BLaER1 treated with 17β-estradiol and CSF1 and Interleukin-3, amounts not matched to agents 10 nM and 100 nM (cell line): ENCODE measurements around the gene IL3.
A peak's percentile ranks its signal among the peaks of the same experiment; 100 is the strongest.
"Not testable (repeated sequence)": the region's sequence is repeated elsewhere in the genome, so short reads cannot be mapped to it uniquely, and the experiment has no call there.

ENCODE experiments used
- H3K27ac ChIP-seq, 11 experiments: shearing (Covaris generic); formaldehyde crosslinking; 2 replicates each; pipeline ENCODE4 v1.8.1; 2022
- H3K27me3 ChIP-seq, 11 experiments: shearing (Covaris generic); formaldehyde crosslinking; 2 replicates each; pipeline ENCODE4 v1.8.1; 2022
- H3K36me3 ChIP-seq, 11 experiments: shearing (Covaris generic); formaldehyde crosslinking; 2 replicates each; pipeline ENCODE4 v1.8.1; 2022
- H3K4me1 ChIP-seq, 10 experiments: shearing (Covaris generic); formaldehyde crosslinking; 2 replicates each; pipeline ENCODE4 v1.8.1; 2022
- H3K4me2 ChIP-seq, 11 experiments: shearing (Covaris generic); formaldehyde crosslinking; 2 replicates each; pipeline ENCODE4 v1.8.1; 2022
- H3K4me3 ChIP-seq, 10 experiments: shearing (Covaris generic); formaldehyde crosslinking; 2 replicates each; pipeline ENCODE4 v1.8.1; 2022
- H3K9ac ChIP-seq, 11 experiments: shearing (Covaris generic); formaldehyde crosslinking; 2 replicates each; pipeline ENCODE4 v1.8.1; 2022
- H3K9me3 ChIP-seq, 11 experiments: shearing (Covaris generic); formaldehyde crosslinking; replicated peaks in 1 of 11; 2 replicates each; pipeline ENCODE4 v1.8.1; 2022
- H4K20me1 ChIP-seq, 11 experiments: shearing (Covaris generic); formaldehyde crosslinking; 2 replicates each; pipeline ENCODE4 v1.8.1; 2022
- Cebpa-rat ChIP-seq, 11 experiments: shearing (Covaris generic); IDR thresholded peaks; 2 replicates each; pipeline ENCODE4 v1.8.1; 2022

IL3 gene

DNA sequence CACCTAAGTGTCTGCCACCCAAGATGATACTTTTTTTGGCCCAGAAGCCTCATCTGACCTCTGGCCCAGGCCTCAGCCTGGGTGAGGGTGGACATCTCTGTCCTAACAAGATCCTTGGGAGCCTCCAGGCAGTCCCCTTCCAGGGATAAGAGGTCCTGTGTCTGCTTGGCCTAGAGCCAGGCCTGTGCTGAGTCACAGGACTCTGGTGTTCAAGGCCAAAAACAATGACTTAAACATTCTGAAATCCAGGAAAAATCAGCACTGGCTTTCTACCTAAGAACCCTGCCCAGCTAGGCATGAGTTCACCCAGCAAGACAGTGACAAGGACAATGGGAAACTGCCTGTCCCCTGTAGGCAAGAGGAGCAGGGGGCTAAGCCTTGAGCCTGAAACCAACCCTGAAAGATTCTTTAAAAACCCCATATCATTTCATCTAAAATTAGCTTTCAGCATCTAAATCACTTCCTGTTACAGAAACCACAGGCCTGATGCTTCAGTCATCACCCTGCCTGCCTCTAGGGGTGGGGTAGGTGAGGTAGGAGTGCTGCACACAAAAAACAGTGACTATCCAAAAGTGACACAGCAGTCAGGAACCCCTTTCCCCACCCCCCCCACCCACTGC, 43.0 kb downstream of the IL3 start:
- H3K4me3 ChIP-seq = peak overlapping the region in 5 of 10 experiments; percentile 4 to 38 (median 22); a peak in 6 of 20 replicates
- H3K36me3 ChIP-seq = no peaks in the 10 kb centered on the region
- TF ChIP-seq Cebpa-rat (IDR thresholded peaks at IDR 0.05) = no peak
- H4K20me1 ChIP-seq = peaks cover 0 to 52% (median 0%) of the 10 kb centered on the region in 11 experiments; a peak in 3 of 22 replicates
- peaks cover 38 to 68% (median 62%) of the 10 kb centered on the region in 10 experiments for H3K4me1 ChIP-seq
- H3K9me3 ChIP-seq = peaks cover 0 to 7% (median 4%) of the 10 kb centered on the region in 11 experiments; a peak in 11 of 22 replicates
- H3K9ac ChIP-seq = peak overlapping the region in 10 of 11 experiments; percentile 2 to 80 (median 65); a peak in 17 of 22 replicates
- H3K4me2 ChIP-seq = peak overlapping the region; percentile 71 to 97 (median 91)
- peak overlapping the region in 10 of 11 experiments; percentile 4 to 86 (median 72); a peak in 18 of 22 replicates for H3K27ac ChIP-seq
- peaks cover 0 to 84% (median 0%) of the 10 kb centered on the region in 11 experiments; a peak in 7 of 22 replicates for H3K27me3 ChIP-seq

DNA sequence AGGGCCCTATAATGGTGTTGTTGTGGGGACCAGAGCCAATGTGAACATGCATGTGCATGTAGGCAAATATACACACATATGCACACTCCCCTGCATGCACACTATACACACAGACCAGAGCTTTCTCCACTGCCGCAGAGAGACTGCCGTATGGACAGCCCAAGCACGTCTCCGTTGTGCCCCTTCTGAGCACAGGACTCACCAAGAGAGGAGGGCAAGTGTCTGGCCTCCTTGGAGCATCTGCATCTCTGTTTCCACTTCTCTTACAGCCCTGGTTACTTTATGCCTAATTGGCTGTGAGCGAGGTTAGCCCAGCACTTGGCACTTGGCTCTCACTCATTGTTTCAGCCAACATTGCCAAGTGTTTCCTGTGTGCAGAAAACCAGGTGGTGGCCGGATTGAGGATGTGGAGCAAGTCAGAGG, 43.5 kb downstream of the IL3 start:
- Histone ChIP-seq H3K27ac (peak overlapping the region in 8 of 11 experiments; percentile 45 to 80 (median 58); a peak in 14 of 22 replicates), H3K27me3 (peaks cover 0 to 79% (median 0%) of the 10 kb centered on the region in 11 experiments; a peak in 7 of 22 replicates), H4K20me1 (peaks cover 0 to 52% (median 0%) of the 10 kb centered on the region in 11 experiments; a peak in 3 of 22 replicates), H3K9me3 (peaks cover 0 to 11% (median 4%) of the 10 kb centered on the region in 11 experiments; a peak in 11 of 22 replicates), H3K9ac (peak overlapping the region in 5 of 11 experiments; percentile 17 to 46 (median 35); a peak in 3 of 22 replicates), H3K4me3 (no peak overlapping the region; a peak in 1 of 20 replicates), H3K36me3 (no peaks in the 10 kb centered on the region), H3K4me2 (peak overlapping the region; percentile 51 to 97 (median 91); a peak in 21 of 22 replicates), H3K4me1 (peaks cover 38 to 67% (median 61%) of the 10 kb centered on the region in 10 experiments)
- TF ChIP-seq Cebpa-rat (IDR thresholded peaks at IDR 0.05) = no peak

DNA sequence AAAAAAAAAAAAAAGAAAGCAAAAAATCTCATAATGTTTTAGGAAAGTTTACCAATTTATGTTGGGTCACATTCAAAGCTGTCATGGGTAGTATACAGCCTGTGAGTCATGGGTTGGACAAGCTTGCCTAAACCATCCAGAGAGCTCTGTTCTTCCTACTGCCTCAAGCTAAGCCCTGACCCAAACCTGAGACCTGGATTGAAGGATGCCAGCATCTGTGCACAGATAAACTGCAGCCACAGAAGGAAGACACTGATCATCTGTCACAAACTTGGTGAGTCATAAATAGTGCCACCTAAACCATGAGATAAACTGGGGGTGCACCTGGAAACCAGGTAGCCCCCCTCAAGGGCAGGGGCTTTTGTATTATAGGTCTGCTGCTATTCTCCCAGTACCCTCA, 44.1 kb downstream of the IL3 start:
- Histone ChIP-seq H3K36me3 (no peaks in the 10 kb centered on the region), H3K27me3 (peaks cover 0 to 76% (median 0%) of the 10 kb centered on the region in 11 experiments; a peak in 7 of 22 replicates), H3K4me3 (no peak overlapping the region), H3K4me1 (peaks cover 38 to 61% (median 55%) of the 10 kb centered on the region in 10 experiments), H3K4me2 (peak overlapping the region in 10 of 11 experiments; percentile 51 to 97 (median 91); a peak in 19 of 22 replicates), H3K27ac (peak overlapping the region in 5 of 11 experiments; percentile 45 to 80 (median 60); a peak in 7 of 22 replicates), H3K9me3 (peaks cover 0 to 11% (median 4%) of the 10 kb centered on the region in 11 experiments; a peak in 11 of 22 replicates), H4K20me1 (peaks cover 0 to 52% (median 0%) of the 10 kb centered on the region in 11 experiments; a peak in 3 of 22 replicates), H3K9ac (no peak overlapping the region; a peak in 1 of 22 replicates)
- TF ChIP-seq Cebpa-rat (IDR thresholded peaks at IDR 0.05) = no peak

DNA sequence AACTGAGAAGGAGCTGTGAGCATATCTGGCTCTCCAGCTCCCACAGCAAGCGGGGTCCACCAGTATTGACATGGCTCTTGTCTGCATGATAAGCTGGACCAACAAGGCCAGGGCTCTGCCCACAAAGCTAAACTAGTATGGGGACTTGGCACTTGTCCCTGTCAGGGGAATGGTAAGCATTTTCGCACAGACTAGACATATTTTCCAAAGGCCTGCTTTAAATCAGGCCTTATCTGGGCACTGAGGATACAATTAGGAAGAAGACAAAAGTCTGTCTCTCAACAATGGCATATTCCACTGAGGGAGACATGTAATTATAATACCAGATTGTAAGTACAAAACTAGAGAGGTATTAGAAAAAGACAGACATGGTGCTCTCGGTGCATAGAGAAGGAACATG, 45.2 kb downstream of the IL3 start:
- no peak overlapping the region for H3K9ac ChIP-seq
- H3K4me3 ChIP-seq = no peak overlapping the region
- H3K27me3 ChIP-seq = peaks cover 0 to 76% (median 0%) of the 10 kb centered on the region in 11 experiments; a peak in 7 of 22 replicates
- H4K20me1 ChIP-seq = peaks cover 0 to 50% (median 0%) of the 10 kb centered on the region in 11 experiments; a peak in 3 of 22 replicates
- peak overlapping the region in 3 of 11 experiments; percentile 88 to 97 (median 93); a peak in 1 of 22 replicates for H3K4me2 ChIP-seq
- no peak overlapping the region for H3K27ac ChIP-seq
- TF ChIP-seq Cebpa-rat (IDR thresholded peaks at IDR 0.05) = no peak
- peaks cover 38 to 59% (median 50%) of the 10 kb centered on the region in 10 experiments for H3K4me1 ChIP-seq
- H3K9me3 ChIP-seq = peaks cover 0 to 11% (median 4%) of the 10 kb centered on the region in 11 experiments; a peak in 11 of 22 replicates
- no peaks in the 10 kb centered on the region for H3K36me3 ChIP-seq

DNA sequence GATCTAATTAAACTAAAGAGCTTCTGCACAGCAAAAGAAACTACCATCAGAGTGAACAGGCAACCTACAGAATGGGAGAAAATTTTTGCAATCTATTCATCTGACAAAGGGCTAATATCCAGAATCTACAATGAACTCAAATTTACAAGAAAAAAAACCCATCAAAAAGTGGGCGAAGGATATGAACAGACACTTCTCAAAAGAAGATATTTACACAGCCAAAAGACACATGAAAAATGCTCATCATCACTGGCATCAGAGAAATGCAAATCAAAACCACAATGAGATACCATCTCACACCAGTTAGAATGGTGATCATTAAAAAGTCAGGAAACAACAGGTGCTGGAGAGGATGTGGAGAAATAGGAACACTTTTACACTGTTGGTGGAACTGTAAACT, 48.0 kb downstream of the IL3 start:
- Histone ChIP-seq H4K20me1 (peaks cover 0 to 29% (median 0%) of the 10 kb centered on the region in 11 experiments; a peak in 3 of 22 replicates), H3K9me3 (peaks cover 15 to 33% (median 19%) of the 10 kb centered on the region in 11 experiments), H3K4me1 (peaks cover 13 to 41% (median 30%) of the 10 kb centered on the region in 10 experiments), H3K27me3 (peaks cover 0 to 78% (median 0%) of the 10 kb centered on the region in 11 experiments; a peak in 7 of 22 replicates)
- H3K9ac ChIP-seq, H3K4me2 ChIP-seq, H3K4me3 ChIP-seq, H3K27ac ChIP-seq, H3K36me3 ChIP-seq: not testable (repeated sequence)

DNA sequence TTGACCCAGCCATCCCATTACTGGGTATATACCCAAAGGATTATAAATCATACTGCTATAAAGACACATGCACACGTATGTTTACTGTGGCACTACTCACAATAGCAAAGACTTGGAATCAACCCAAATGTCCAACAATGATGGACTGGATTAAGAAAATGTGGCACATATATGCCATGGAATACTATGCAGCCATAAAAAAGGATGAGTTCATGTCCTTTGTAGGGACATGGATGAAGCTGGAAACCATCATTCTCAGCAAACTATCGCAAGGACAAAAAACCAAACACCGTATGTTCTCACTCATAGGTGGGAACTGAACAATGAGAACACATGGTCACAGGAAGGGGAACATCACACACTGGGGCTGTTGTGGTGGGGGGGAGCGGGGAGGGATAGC, 48.5 kb downstream of the IL3 start:
- H3K4me2 ChIP-seq, H3K36me3 ChIP-seq, H3K27ac ChIP-seq, H3K9ac ChIP-seq, H3K4me3 ChIP-seq: not testable (repeated sequence)
- Histone ChIP-seq H3K4me1 (peaks cover 9 to 41% (median 31%) of the 10 kb centered on the region in 10 experiments), H4K20me1 (peaks cover 0 to 29% (median 0%) of the 10 kb centered on the region in 11 experiments; a peak in 3 of 22 replicates), H3K27me3 (peaks cover 0 to 81% (median 0%) of the 10 kb centered on the region in 11 experiments; a peak in 7 of 22 replicates), H3K9me3 (peaks cover 20 to 38% (median 23%) of the 10 kb centered on the region in 11 experiments)

DNA sequence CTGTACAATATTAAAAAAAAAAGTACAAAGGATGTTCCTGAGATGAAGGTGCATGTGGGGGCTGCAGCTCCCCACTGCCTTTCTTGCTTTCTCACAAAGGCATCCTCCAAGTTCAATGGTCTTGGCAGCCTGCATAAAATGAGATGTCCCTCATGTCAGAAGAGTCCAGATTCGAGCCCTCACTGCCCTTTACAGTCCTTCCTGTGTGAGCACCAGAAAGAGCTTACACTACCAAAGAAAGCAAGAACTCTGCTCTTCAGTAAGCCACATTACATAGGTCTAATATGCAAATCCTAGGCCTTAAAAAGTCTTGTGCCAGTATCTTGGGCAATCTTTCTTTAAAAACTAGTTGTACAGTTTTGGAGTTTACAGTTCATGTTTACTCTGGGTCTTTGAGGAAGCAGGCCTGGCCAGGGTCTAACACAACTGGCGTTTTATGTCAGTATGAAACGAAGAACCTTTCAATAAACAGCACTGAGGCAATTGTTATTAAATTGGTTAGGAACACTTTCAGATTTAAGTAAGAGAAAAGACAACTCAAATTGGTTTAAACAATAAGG, 49.1 kb downstream of the IL3 start:
- no peak overlapping the region for H3K4me3 ChIP-seq
- H3K27me3 ChIP-seq = peaks cover 0 to 79% (median 0%) of the 10 kb centered on the region in 11 experiments; a peak in 7 of 22 replicates
- TF ChIP-seq Cebpa-rat (IDR thresholded peaks at IDR 0.05) = no peak
- H3K4me1 ChIP-seq = peaks cover 8 to 41% (median 31%) of the 10 kb centered on the region in 10 experiments
- H3K27ac ChIP-seq = no peak overlapping the region
- H3K9me3 ChIP-seq = peaks cover 20 to 39% (median 24%) of the 10 kb centered on the region in 11 experiments
- H3K9ac ChIP-seq = no peak overlapping the region
- no peak overlapping the region for H3K4me2 ChIP-seq
- H3K36me3 ChIP-seq = no peaks in the 10 kb centered on the region; a peak in 1 of 22 replicates
- H4K20me1 ChIP-seq = peaks cover 0 to 29% (median 0%) of the 10 kb centered on the region in 11 experiments; a peak in 2 of 22 replicates

DNA sequence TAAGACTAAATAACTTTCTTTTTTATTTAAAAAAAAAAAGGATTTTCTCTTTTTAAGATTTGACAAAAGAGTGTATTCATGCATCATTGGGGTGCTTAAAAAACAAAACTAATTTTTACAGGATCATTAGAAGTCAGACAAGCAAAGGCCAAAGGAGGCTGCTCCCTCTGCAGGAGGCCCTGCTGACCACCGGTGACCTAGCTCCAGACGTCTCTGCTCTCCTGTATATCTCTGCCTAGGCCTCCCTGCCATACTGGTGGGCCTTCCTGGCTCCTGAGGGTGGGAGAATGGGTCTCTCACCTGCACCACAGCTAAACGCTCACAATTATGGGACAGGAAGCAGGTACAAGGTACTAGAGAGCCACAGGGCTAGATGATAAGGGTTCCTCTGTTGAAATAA, 49.7 kb downstream of the IL3 start:
- H3K4me3 ChIP-seq = no peak overlapping the region
- TF ChIP-seq Cebpa-rat (IDR thresholded peaks at IDR 0.05) = no peak
- peak overlapping the region in 1 of 11 experiments; percentile 12; a peak in 1 of 22 replicates for H3K27ac ChIP-seq
- H3K27me3 ChIP-seq = peaks cover 0 to 76% (median 0%) of the 10 kb centered on the region in 11 experiments; a peak in 7 of 22 replicates
- H4K20me1 ChIP-seq = peaks cover 0 to 29% (median 0%) of the 10 kb centered on the region in 11 experiments; a peak in 2 of 22 replicates
- peaks cover 20 to 39% (median 24%) of the 10 kb centered on the region in 11 experiments for H3K9me3 ChIP-seq
- peaks cover 12 to 41% (median 31%) of the 10 kb centered on the region in 10 experiments for H3K4me1 ChIP-seq
- H3K9ac ChIP-seq = no peak overlapping the region
- H3K36me3 ChIP-seq = no peaks in the 10 kb centered on the region; a peak in 1 of 22 replicates
- peak overlapping the region in 5 of 11 experiments; percentile 30 to 56 (median 41); a peak in 8 of 22 replicates for H3K4me2 ChIP-seq
